Endothelial cell of umbilical vein (primary cell): Measurements from ENCODE around the gene PGAP3.

Experiments
- EZH2 ChIP-seq: IDR thresholded peaks from 2 replicates; pipeline ENCODE4 v1.6.1; 2012; ENCODE audit warnings: borderline replicate concordance, low read depth, mild to moderate bottlenecking, moderate library complexity, low read length, inconsistent platforms; ENCODE audit not compliant: severe bottlenecking
- POLR2A ChIP-seq: IDR thresholded peaks from 2 replicates; pipeline ENCODE4 v1.6.1; 2012; ENCODE audit warnings: low read depth, mild to moderate bottlenecking, control low read depth, low read length
- POLR2AphosphoS5 ChIP-seq: IDR thresholded peaks from 2 replicates; pipeline ENCODE4 v1.6.1; 2012; ENCODE audit warnings: low read depth, mild to moderate bottlenecking, control low read depth, low read length, moderate library complexity; ENCODE audit not compliant: insufficient read depth
- TF ChIP-seq, protein P1 (sequence below), 2 donors: IDR thresholded peaks; 1 replicate in 1 of 2; 2 replicates in 1 of 2; pipeline ENCODE4 v1.5.1; 2011; ENCODE audit warnings: low read length in 2 of 2, mild to moderate bottlenecking in 2 of 2, moderate library complexity in 2 of 2, control low read depth in 1 of 2, inconsistent platforms in 1 of 2, low read depth in 1 of 2; ENCODE audit not compliant: insufficient read depth in 1 of 2; ENCODE audit errors: extremely low read depth in 1 of 2

- no peak for TF ChIP-seq EZH2
- TF ChIP-seq, protein P1, sequence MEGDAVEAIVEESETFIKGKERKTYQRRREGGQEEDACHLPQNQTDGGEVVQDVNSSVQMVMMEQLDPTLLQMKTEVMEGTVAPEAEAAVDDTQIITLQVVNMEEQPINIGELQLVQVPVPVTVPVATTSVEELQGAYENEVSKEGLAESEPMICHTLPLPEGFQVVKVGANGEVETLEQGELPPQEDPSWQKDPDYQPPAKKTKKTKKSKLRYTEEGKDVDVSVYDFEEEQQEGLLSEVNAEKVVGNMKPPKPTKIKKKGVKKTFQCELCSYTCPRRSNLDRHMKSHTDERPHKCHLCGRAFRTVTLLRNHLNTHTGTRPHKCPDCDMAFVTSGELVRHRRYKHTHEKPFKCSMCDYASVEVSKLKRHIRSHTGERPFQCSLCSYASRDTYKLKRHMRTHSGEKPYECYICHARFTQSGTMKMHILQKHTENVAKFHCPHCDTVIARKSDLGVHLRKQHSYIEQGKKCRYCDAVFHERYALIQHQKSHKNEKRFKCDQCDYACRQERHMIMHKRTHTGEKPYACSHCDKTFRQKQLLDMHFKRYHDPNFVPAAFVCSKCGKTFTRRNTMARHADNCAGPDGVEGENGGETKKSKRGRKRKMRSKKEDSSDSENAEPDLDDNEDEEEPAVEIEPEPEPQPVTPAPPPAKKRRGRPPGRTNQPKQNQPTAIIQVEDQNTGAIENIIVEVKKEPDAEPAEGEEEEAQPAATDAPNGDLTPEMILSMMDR (IDR thresholded peaks at IDR 0.05; ENCODE audit: extremely low read depth in 1 of 2, insufficient read depth in 1 of 2, low read depth in 1 of 2, low read length in 2 of 2): no peak
- TF ChIP-seq POLR2AphosphoS5: no peak
- TF ChIP-seq POLR2A: no peak
Measured at GRCh38 chr17:39696731-39697130, 8.9 kb upstream of the PGAP3 start.
